ENCODE measurements around the gene MYO10.

- TF ChIP-seq POLR2A (IDR thresholded peaks at IDR 0.05) (no peak), CTCF (IDR thresholded peaks at IDR 0.05) (no peak)
Measured at GRCh38 chr5:16797951-16798350, 138.1 kb downstream of the MYO10 start.
